Small intestine (tissue), 7 donors: ENCODE data around the gene LINC00305. TPM values are rescaled to one million over a fixed set of nuclear protein-coding genes. Genes with fewer than 3 reads are reported as not detected.

Experiments
- DNase-seq, 2 donors: peaks; one replicate each; pipeline versions ENCODE4 v3.0.0 to v3.0.0-alpha.2; 2013
- FAIRE-seq: peaks from 2 replicates; lab custom pipeline; 2012; peaks lifted over from hg19 to GRCh38; lab: Jason Lieb, UNC
- H3K27ac ChIP-seq, 3 donors: one replicate each; pipeline ENCODE4 v1.5.1; 2013; ENCODE audit warnings: low read length in 2 of 3, mild to moderate bottlenecking in 2 of 3, control low read depth in 1 of 3, inconsistent platforms in 1 of 3, low read depth in 1 of 3, moderate library complexity in 1 of 3
- H3K27me3 ChIP-seq, 3 donors: one replicate each; pipeline ENCODE4 v1.6.1; 2013; ENCODE audit warnings: low read length in 3 of 3, inconsistent platforms in 1 of 3; ENCODE audit not compliant: control insufficient read depth in 3 of 3, insufficient read depth in 3 of 3
- H3K36me3 ChIP-seq, 3 donors: one replicate each; pipeline ENCODE4 v1.6.1; 2013; ENCODE audit warnings: low read length in 3 of 3, inconsistent platforms in 1 of 3, low read depth in 1 of 3, mild to moderate bottlenecking in 1 of 3, moderate library complexity in 1 of 3; ENCODE audit not compliant: control insufficient read depth in 3 of 3, insufficient read depth in 2 of 3
- H3K4me1 ChIP-seq, 3 donors: one replicate each; pipeline ENCODE4 v1.6.1; 2013; ENCODE audit warnings: low read length in 2 of 3, inconsistent platforms in 1 of 3, low read depth in 1 of 3, mild to moderate bottlenecking in 1 of 3, moderate library complexity in 1 of 3; ENCODE audit not compliant: control insufficient read depth in 3 of 3, insufficient read depth in 2 of 3
- H3K4me3 ChIP-seq, 3 donors: one replicate each; pipeline ENCODE4 v1.5.1; 2013; ENCODE audit warnings: low read length in 3 of 3, control low read depth in 1 of 3, inconsistent platforms in 1 of 3, low read depth in 1 of 3, mild to moderate bottlenecking in 1 of 3, moderate library complexity in 1 of 3
- H3K9me3 ChIP-seq, 2 donors: one replicate each; pipeline ENCODE4 v1.6.1; 2013; ENCODE audit warnings: low read depth in 1 of 2, low read length in 1 of 2; ENCODE audit not compliant: control insufficient read depth in 2 of 2, insufficient read depth in 1 of 2
- WGBS, 3 donors: extraction: QIAGEN DNeasy Blood & Tissue Kit; methylation state at CpG; one replicate each; pipeline ENCODE4 v1.1.7; 2013; 5-methylcytosine and 5-hydroxymethylcytosine counted together
- polyA plus RNA-seq, 4 donors: library from polyadenylated mRNA; stranded (reverse) in 3 of 4; unstranded in 1 of 4; fragments of 200-250 nt in 3 of 4; fragments of 120-200 nt in 1 of 4; gene quantifications; one replicate each; pipeline versions ENCODE4 v1.2.1 to v1.2.3, GENCODE V29; 2013
- donor health status: healthy with polysubstance abuse.
- donor health status: control.
- donor health status: control.
- donor health status: Bipolar disorder and iron deficiency.
- donor health status: healthy.

The LINC00305 gene
- polyA plus RNA-seq, 4 donors = not detected

DNA sequence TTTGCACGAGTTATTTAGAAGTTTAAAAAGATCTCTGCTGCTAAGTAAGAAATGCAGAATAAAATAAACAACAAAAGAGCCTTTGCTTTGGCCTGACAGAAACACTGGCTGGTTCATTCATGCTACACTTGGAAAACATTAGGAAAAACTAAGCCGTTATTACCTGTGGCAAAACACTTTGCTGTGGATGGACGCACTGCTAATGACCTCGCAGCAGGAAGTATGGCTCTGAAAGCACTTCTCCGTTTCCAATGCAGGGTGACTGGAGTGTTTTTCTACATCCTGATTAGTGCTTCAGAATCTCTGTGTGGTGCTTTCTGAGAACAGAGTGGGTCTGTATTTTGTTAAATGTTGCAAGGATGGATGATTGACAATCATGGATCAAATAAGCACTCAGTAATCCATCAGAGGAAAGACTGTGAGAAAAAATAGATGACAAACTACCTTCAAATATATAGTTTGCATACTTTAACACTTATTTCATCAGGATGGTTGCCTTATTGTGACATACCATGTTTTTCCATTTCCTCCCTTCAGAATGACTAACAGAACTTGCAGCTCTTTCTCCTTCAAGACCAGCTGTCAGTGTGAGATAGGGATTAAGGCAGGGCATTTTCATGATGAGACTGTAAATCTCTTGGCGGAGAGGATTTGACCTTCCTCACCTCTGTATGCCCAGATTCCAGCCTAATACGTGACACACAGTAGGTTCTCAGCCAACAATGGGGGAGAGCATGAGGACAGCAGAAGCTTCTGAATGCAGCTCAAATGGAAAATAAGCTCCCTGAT, 38.0 kb downstream of the LINC00305 start:
- H3K36me3 ChIP-seq = no peaks in the 10 kb centered on the region
- DNase-seq = no peak
- no peaks in the 10 kb centered on the region for H3K9me3 ChIP-seq
- H3K27me3 ChIP-seq = no peaks in the 10 kb centered on the region
- H3K4me3 ChIP-seq = no peak overlapping the region
- WGBS, 3 donors = 51 to 69% (median 58%) methylated on average over 7 of the region's 7 CpGs
- H3K4me1 ChIP-seq = no peaks in the 10 kb centered on the region
- H3K27ac ChIP-seq = no peak overlapping the region
- no peak for FAIRE-seq

GRCh38 chr18:64103986-64104385, 44.9 kb downstream of the LINC00305 start:
- Histone ChIP-seq H3K4me3 (no peak overlapping the region), H3K27me3 (no peaks in the 10 kb centered on the region), H3K9me3 (no peaks in the 10 kb centered on the region), H3K27ac (no peak overlapping the region), H3K36me3 (no peaks in the 10 kb centered on the region), H3K4me1 (no peaks in the 10 kb centered on the region)
- FAIRE-seq (no peak), DNase-seq (no peak)
- WGBS, 3 donors = 88 to 93% (median 89%) methylated on average over 4 of the region's 4 CpGs

GRCh38 chr18:64100116-64100922, 48.6 kb downstream of the LINC00305 start:
- Histone ChIP-seq H3K4me1 (no peaks in the 10 kb centered on the region), H3K36me3 (no peaks in the 10 kb centered on the region), H3K27me3 (no peaks in the 10 kb centered on the region), H3K27ac (no peak overlapping the region), H3K4me3 (no peak overlapping the region), H3K9me3 (no peaks in the 10 kb centered on the region)
- DNase-seq (no peak), FAIRE-seq (no peak)
- 32 to 38% (median 36%) methylated on average over 6 of the region's 6 CpGs for WGBS, 3 donors

- H3K9me3 ChIP-seq = no peaks in the 10 kb centered on the region
- no peaks in the 10 kb centered on the region for H3K36me3 ChIP-seq
- no peaks in the 10 kb centered on the region for H3K4me1 ChIP-seq
- WGBS, 3 donors = 82 to 90% (median 83%) methylated on average over 3 of the region's 3 CpGs
- FAIRE-seq (no peak), DNase-seq (no peak)
- no peak overlapping the region for H3K27ac ChIP-seq
- no peak overlapping the region for H3K4me3 ChIP-seq
- no peaks in the 10 kb centered on the region for H3K27me3 ChIP-seq
Observed at GRCh38 chr18:64099244-64099643, 49.6 kb downstream of the LINC00305 start.

DNA sequence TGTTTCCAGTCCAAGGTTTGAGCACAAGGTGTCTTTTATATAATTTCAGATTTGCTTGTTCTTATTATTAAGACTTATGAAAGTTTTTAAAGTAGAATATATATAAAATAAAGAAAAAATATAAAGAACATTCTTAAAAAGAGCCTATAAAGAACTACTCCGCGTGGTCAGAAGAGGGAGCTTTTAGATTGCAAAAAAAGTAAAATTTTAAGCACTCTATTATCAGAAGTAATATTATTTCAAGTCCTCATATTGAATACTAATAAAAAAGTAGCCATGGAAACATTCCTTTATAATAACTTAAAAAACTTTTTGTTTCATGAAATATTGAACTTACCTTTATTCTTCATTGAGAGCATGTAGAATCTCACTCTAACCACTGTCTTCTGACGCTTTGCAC, 51.4 kb downstream of the LINC00305 start:
- no peaks in the 10 kb centered on the region for H3K36me3 ChIP-seq
- no peak overlapping the region for H3K27ac ChIP-seq
- WGBS, 3 donors = 58 to 68% (median 67%) methylated on average over 3 of the region's 3 CpGs
- no peaks in the 10 kb centered on the region for H3K4me1 ChIP-seq
- no peak overlapping the region for H3K4me3 ChIP-seq
- no peaks in the 10 kb centered on the region for H3K27me3 ChIP-seq
- no peaks in the 10 kb centered on the region for H3K9me3 ChIP-seq
- no peak for FAIRE-seq
- DNase-seq = no peak

DNA sequence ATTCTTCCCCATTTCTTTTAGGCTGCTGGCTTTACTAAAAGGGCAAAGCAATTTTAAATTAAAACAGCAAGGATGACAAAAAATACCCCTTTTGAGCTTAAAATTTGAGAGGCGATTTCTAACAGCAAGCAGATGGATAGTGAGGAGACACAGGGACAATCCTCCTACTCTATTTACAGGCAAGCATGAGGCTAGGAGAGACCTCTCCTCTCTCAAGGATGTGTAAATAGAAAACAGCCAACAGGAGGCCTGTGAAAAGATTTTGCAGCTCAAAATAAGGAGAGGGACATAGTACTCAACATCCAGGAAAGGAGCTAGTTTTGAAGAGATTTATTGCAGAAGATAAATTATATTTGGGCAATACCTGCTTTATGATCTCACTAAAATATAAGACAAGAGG, 53.8 kb downstream of the LINC00305 start:
- FAIRE-seq (no peak), DNase-seq (no peak)
- H3K27me3 ChIP-seq = no peaks in the 10 kb centered on the region
- H3K9me3 ChIP-seq = no peaks in the 10 kb centered on the region
- no peaks in the 10 kb centered on the region for H3K36me3 ChIP-seq
- H3K4me3 ChIP-seq = no peak overlapping the region
- no peaks in the 10 kb centered on the region for H3K4me1 ChIP-seq
- H3K27ac ChIP-seq = no peak overlapping the region
- WGBS, 3 donors = 80 to 89% (median 85%) methylated on average over 1 of the region's 1 CpG

GRCh38 chr18:64094210-64094609, 54.7 kb downstream of the LINC00305 start:
- no peak overlapping the region for H3K4me3 ChIP-seq
- H3K27me3 ChIP-seq = no peaks in the 10 kb centered on the region
- DNase-seq (no peak), FAIRE-seq (no peak)
- no peaks in the 10 kb centered on the region for H3K9me3 ChIP-seq
- no peaks in the 10 kb centered on the region for H3K4me1 ChIP-seq
- H3K36me3 ChIP-seq = no peaks in the 10 kb centered on the region
- 4 to 30% (median 13%) methylated on average over 1 of the region's 1 CpG for WGBS, 3 donors
- no peak overlapping the region for H3K27ac ChIP-seq

GRCh38 chr18:64091526-64091925, 57.4 kb downstream of the LINC00305 start:
- H3K9me3 ChIP-seq = no peaks in the 10 kb centered on the region
- no peak overlapping the region for H3K27ac ChIP-seq
- no peaks in the 10 kb centered on the region for H3K27me3 ChIP-seq
- no peak overlapping the region for H3K4me3 ChIP-seq
- H3K4me1 ChIP-seq = no peaks in the 10 kb centered on the region
- DNase-seq (no peak), FAIRE-seq (no peak)
- no peaks in the 10 kb centered on the region for H3K36me3 ChIP-seq
